ENCODE results near the gene TMEM161B. TPM values are rescaled to one million over a fixed set of nuclear protein-coding genes. Genes with fewer than 3 reads are reported as not detected.
A peak's percentile ranks its signal among the peaks of the same experiment; 100 is the strongest.

TMEM161B gene
- total and polyA plus RNA-seq, 11 donors, result 2.9 to 13.2 (median 9.3) TPM

DNA sequence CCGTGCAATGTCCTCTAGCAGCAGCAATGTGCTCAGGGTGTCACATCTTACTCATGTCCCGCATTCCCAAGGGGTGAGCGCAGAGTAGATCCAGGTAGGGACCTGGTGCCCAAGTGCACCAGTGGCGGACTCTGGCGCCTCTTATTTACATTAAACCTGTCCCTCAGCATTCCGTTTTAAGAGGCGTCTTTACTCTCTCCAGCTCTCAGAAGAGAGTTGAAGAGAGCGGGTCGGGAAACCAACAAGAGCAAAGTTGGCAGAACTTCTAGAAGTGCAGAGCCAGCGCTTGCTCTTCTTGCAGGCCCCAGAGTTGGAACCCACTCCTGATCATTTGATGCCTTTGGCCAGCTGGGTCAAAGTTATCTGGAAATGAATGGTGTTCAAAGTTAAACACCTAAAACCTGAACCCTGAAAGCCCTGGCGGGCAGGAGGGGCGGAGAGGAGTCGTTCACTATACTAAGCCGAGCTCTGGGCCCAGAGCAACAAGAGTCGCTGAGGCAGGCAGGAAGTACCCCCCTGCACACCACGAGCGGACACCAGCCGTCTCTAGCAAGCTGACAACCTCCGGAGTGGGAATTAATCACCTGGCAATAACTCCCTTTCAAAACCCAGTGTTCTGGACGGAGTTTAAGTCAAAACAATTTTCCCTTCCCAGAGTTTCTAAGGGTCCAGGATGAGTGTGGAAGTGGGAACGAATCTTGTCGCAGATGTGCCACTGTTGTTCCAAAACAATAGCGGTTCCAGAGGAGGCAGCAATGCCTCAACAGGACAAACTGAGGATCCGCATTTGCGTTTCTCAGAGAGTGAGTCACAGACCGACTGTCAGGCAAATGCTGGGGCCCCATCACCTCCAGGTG, 122.8 kb downstream of the TMEM161B start:
- peaks cover 0 to 40% (median 18%) of the 10 kb centered on the region in 12 donors for H3K4me1 ChIP-seq
- no peak overlapping the region for H3K27ac ChIP-seq
- 10 to 24% (median 17%) methylated on average over 25 to 26 of the region's 26 CpGs for WGBS, 4 donors
- intact Hi-C loops (cut with DNase I), result loop anchor here in 7 of 10 donors (5.0 to 10.0 kb wide), 4 partner anchors 359 to 526 kb away; no protein-coding TSS in a partner anchor
- ATAC-seq (no peak), DNase-seq (peak in 1 of 5 donors; percentile 28)
- H3K9me3 ChIP-seq, result peaks cover 0 to 8% (median 2%) of the 10 kb centered on the region in 12 donors
- TF ChIP-seq, protein P1, sequence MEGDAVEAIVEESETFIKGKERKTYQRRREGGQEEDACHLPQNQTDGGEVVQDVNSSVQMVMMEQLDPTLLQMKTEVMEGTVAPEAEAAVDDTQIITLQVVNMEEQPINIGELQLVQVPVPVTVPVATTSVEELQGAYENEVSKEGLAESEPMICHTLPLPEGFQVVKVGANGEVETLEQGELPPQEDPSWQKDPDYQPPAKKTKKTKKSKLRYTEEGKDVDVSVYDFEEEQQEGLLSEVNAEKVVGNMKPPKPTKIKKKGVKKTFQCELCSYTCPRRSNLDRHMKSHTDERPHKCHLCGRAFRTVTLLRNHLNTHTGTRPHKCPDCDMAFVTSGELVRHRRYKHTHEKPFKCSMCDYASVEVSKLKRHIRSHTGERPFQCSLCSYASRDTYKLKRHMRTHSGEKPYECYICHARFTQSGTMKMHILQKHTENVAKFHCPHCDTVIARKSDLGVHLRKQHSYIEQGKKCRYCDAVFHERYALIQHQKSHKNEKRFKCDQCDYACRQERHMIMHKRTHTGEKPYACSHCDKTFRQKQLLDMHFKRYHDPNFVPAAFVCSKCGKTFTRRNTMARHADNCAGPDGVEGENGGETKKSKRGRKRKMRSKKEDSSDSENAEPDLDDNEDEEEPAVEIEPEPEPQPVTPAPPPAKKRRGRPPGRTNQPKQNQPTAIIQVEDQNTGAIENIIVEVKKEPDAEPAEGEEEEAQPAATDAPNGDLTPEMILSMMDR (IDR thresholded peaks at IDR 0.05), result no peak
- no peak for TF ChIP-seq POLR2A (IDR thresholded peaks at IDR 0.05)
- H3K27me3 ChIP-seq, result peaks cover 9 to 76% (median 50%) of the 10 kb centered on the region in 9 donors
- H3K36me3 ChIP-seq, result no peaks in the 10 kb centered on the region
- peak overlapping the region in 7 of 12 donors; percentile 3 to 31 (median 21) for H3K4me3 ChIP-seq

DNA sequence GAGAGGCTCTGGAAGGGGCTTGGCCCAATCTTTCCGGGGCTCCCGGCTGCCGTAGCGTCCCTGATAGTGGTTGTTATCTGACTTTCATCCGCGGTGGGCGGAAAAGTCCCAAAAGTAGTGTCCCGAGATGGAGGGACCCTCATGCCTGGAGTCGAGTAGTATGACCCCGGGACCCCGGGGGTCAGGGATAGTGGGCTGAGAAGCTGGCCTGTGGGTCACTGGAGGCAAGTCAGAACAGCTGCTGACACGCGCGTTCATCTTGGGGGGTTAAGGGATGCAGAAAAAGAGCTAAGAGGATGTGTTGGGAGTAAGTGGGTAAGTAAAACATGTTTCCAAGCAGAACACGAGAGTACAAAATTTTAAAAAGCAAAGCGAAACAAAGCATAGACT, 123.4 kb downstream of the TMEM161B start:
- peaks cover 0 to 2% (median 0%) of the 10 kb centered on the region in 12 donors for H3K9me3 ChIP-seq
- peaks cover 0 to 46% (median 24%) of the 10 kb centered on the region in 12 donors for H3K4me1 ChIP-seq
- no peak overlapping the region for H3K27ac ChIP-seq
- TF ChIP-seq, protein P1 (IDR thresholded peaks at IDR 0.05), result no peak
- no peak for TF ChIP-seq POLR2A (IDR thresholded peaks at IDR 0.05)
- DNase-seq, result no peak
- no peaks in the 10 kb centered on the region for H3K36me3 ChIP-seq
- H3K27me3 ChIP-seq, result peaks cover 9 to 82% (median 53%) of the 10 kb centered on the region in 9 donors
- 7 to 20% (median 15%) methylated on average over 16 of the region's 16 CpGs for WGBS, 4 donors
- no peak for ATAC-seq
- peak overlapping the region in 7 of 12 donors; percentile 3 to 31 (median 21) for H3K4me3 ChIP-seq
- intact Hi-C loops (cut with DNase I), result loop anchor here in 7 of 10 donors (5.0 to 10.0 kb wide), 4 partner anchors 358 to 527 kb away; no protein-coding TSS in a partner anchor

All from heart left ventricle (tissue), 16 donors.